Adrenal gland (tissue), 5 donors: ENCODE data around the gene PTPN3.

ENCODE experiments used
- POLR2A ChIP-seq, 2 donors: fragments of 450-650 bp; IDR thresholded peaks; one replicate each; pipeline ENCODE4 v1.6.1; 2017; ENCODE audit warnings: antibody characterized with exemption in 2 of 2, mild to moderate bottlenecking in 2 of 2, moderate library complexity in 1 of 2
- TF ChIP-seq, protein P1 (sequence below), 6 experiments: fragments of 450-650 bp in 4 of 6; fragments of 200-600 bp in 2 of 6; sonication (generic) in 1 of 6; IDR thresholded peaks; 1 replicate in 5 of 6; 2 replicates in 1 of 6; pipeline versions ENCODE4 v1.5.1 to v1.8.0; 2016 to 2021; ENCODE audit warnings: antibody characterized with exemption in 6 of 6, mild to moderate bottlenecking in 2 of 6, moderate library complexity in 1 of 6
- donor health status: DM: no; HTN: no; CAD: no.

DNA sequence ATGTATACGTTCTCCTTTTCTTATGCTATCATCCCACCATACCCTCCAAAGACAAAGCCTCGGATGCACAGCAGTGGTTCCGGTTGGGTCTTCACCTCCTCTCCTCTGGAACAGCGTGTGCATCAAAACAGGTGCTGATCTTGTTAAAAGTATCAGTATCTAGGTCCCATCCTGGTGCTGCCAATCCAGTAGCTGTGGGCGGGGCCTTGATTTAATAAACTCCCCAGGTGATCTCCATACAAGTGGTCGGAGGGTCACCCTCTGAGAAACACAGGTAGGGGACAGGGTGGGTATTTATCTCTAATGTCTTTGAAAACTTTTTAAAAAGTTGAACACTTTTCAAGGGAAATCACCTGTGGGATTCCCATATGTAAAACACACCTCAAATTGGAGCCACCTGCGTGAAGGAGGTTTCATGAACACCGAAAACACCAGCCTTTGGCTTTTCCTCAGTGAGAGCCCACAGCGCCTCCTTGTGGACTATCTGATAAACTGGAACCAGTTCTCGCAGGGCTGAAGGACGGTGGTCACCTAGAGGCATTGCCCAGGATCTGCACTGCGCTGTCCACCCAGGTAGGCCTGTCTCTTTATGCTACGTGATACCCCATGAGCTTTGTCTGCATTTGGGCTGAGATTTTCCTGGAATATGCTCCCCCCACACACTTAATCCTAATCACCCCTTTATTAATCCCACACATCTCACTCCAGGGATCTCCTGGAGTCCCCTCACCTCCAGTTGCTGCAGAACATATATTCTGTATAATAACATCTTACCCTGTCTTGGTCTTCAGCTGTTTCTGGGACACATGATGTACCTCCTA is 96.7 kb downstream of the PTPN3 start:
- TF ChIP-seq, protein P1, sequence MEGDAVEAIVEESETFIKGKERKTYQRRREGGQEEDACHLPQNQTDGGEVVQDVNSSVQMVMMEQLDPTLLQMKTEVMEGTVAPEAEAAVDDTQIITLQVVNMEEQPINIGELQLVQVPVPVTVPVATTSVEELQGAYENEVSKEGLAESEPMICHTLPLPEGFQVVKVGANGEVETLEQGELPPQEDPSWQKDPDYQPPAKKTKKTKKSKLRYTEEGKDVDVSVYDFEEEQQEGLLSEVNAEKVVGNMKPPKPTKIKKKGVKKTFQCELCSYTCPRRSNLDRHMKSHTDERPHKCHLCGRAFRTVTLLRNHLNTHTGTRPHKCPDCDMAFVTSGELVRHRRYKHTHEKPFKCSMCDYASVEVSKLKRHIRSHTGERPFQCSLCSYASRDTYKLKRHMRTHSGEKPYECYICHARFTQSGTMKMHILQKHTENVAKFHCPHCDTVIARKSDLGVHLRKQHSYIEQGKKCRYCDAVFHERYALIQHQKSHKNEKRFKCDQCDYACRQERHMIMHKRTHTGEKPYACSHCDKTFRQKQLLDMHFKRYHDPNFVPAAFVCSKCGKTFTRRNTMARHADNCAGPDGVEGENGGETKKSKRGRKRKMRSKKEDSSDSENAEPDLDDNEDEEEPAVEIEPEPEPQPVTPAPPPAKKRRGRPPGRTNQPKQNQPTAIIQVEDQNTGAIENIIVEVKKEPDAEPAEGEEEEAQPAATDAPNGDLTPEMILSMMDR (IDR thresholded peaks at IDR 0.05), result peak; percentile 73 to 87 (median 81)
- no peak for TF ChIP-seq POLR2A (IDR thresholded peaks at IDR 0.05)
